Lung (tissue), 12 donors: ENCODE results near the gene ITPK1. TPM values are rescaled to one million over a fixed set of nuclear protein-coding genes. Genes with fewer than 3 reads are reported as not detected.

Source experiments
- ATAC-seq: fragments of 200-7000 bp; cut with Tn5 transposase; one replicate; pipeline ENCODE4 v1.9.1; 2020; ENCODE audit warnings: moderate number of reproducible peaks; ENCODE audit not compliant: insufficient read depth, low FRiP score
- DNase-seq, 3 donors: peaks; one replicate each; pipeline ENCODE4 v3.0.0-alpha.2; 2013 to 2017
- H3K27ac ChIP-seq, 2 donors: one replicate each; pipeline ENCODE4 v1.5.1; 2013; ENCODE audit warnings: mild to moderate bottlenecking in 2 of 2, moderate library complexity in 2 of 2, control low read depth in 1 of 2, inconsistent platforms in 1 of 2, low read depth in 1 of 2, low read length in 1 of 2
- H3K27me3 ChIP-seq, 3 donors: one replicate each; pipeline ENCODE4 v1.5.1; 2013; ENCODE audit warnings: low read length in 2 of 3; ENCODE audit not compliant: control insufficient read depth in 3 of 3, insufficient read depth in 3 of 3
- H3K36me3 ChIP-seq, 4 donors: one replicate each; pipeline ENCODE4 v1.5.1; 2013; ENCODE audit warnings: low read length in 4 of 4, mild to moderate bottlenecking in 1 of 4, moderate library complexity in 1 of 4; ENCODE audit not compliant: control insufficient read depth in 4 of 4, insufficient read depth in 4 of 4
- H3K4me1 ChIP-seq, 5 donors: one replicate each; pipeline ENCODE4 v1.5.1; 2013; ENCODE audit warnings: low read length in 5 of 5, mild to moderate bottlenecking in 2 of 5, moderate library complexity in 1 of 5; ENCODE audit not compliant: control insufficient read depth in 5 of 5, insufficient read depth in 5 of 5
- H3K4me3 ChIP-seq: one replicate; pipeline ENCODE4 v1.5.1; 2013; ENCODE audit warnings: mild to moderate bottlenecking, control low read depth, moderate library complexity
- H3K9ac ChIP-seq, 2 donors: one replicate each; pipeline ENCODE4 v1.5.1; 2013; ENCODE audit warnings: low read length in 2 of 2, control low read depth in 1 of 2; ENCODE audit not compliant: insufficient read depth in 1 of 2
- H3K9me3 ChIP-seq, 4 donors: one replicate each; pipeline ENCODE4 v1.5.1; 2013; ENCODE audit warnings: low read length in 3 of 4, mild to moderate bottlenecking in 1 of 4, moderate library complexity in 1 of 4; ENCODE audit not compliant: control insufficient read depth in 4 of 4, insufficient read depth in 3 of 4
- WGBS, 2 donors: extraction: QIAGEN DNeasy Blood & Tissue Kit; methylation state at CpG; one replicate each; pipeline ENCODE4 v1.1.7; 2013; 5-methylcytosine and 5-hydroxymethylcytosine counted together
- polyA plus RNA-seq, 2 donors: library from polyadenylated mRNA; stranded (reverse); fragments of 200-250 nt; gene quantifications; one replicate each; pipeline ENCODE4 v1.2.1, GENCODE V29; 2013
- total RNA-seq, 2 donors: library from RNA; depleted of rRNA in 1 of 2; stranded (reverse); fragments of >200 nt in 1 of 2; gene quantifications; one replicate each; pipeline ENCODE4 v1.2.1, GENCODE V29; 2014 to 2021
- TF ChIP-seq, protein P1 (sequence below): IDR thresholded peaks from 2 replicates; pipeline ENCODE4 v1.5.1; 2012; ENCODE audit warnings: mild to moderate bottlenecking; ENCODE audit errors: control extremely low read depth, extremely low read depth
- donor health status: control.
- donor health status: control.
- donor health status: Bipolar disorder and iron deficiency.
- donor health status: healthy.
- donor health status: DM: yes; HTN: yes; CAD: no.

The ITPK1 gene
- total and polyA plus RNA-seq, 4 donors = 17.5 to 99.4 (median 45.3) TPM

DNA sequence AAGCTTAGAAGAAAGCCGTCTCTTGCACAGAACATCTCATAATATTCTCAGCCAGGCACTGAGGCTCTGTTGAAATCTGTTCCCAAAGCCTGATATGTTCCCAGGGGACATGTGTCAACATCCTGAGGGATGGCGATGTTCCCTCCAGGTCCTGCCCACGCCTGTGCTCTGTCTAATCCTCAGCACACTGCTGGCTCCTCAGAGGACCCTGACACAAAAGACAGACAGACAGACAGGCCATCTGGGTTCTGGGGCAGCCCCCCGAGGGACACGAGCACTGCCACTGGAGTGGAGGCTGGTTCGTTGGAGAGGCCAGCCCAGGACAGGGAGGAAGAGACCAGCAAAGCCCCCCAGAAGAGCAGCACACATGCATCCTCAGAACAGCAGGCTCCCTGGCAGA, 165.0 kb downstream of the ITPK1 start:
- ATAC-seq (no peak), DNase-seq (no peak)
- Histone ChIP-seq H3K36me3 (peaks cover 0 to 29% (median 6%) of the 10 kb centered on the region in 4 donors), H3K9ac (no peak overlapping the region), H3K4me1 (peaks cover 0 to 7% (median 0%) of the 10 kb centered on the region in 5 donors), H3K27me3 (no peaks in the 10 kb centered on the region), H3K9me3 (no peaks in the 10 kb centered on the region), H3K4me3 (no peak overlapping the region), H3K27ac (no peak overlapping the region)
- TF ChIP-seq, protein P1, sequence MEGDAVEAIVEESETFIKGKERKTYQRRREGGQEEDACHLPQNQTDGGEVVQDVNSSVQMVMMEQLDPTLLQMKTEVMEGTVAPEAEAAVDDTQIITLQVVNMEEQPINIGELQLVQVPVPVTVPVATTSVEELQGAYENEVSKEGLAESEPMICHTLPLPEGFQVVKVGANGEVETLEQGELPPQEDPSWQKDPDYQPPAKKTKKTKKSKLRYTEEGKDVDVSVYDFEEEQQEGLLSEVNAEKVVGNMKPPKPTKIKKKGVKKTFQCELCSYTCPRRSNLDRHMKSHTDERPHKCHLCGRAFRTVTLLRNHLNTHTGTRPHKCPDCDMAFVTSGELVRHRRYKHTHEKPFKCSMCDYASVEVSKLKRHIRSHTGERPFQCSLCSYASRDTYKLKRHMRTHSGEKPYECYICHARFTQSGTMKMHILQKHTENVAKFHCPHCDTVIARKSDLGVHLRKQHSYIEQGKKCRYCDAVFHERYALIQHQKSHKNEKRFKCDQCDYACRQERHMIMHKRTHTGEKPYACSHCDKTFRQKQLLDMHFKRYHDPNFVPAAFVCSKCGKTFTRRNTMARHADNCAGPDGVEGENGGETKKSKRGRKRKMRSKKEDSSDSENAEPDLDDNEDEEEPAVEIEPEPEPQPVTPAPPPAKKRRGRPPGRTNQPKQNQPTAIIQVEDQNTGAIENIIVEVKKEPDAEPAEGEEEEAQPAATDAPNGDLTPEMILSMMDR = no peak
- 90 to 93% methylated on average over 6 of the region's 6 CpGs for WGBS, 2 donors

- peaks cover 0 to 7% (median 0%) of the 10 kb centered on the region in 5 donors for H3K4me1 ChIP-seq
Measured at GRCh38 chr14:92950193-92950540, 165.6 kb downstream of the ITPK1 start.

DNA sequence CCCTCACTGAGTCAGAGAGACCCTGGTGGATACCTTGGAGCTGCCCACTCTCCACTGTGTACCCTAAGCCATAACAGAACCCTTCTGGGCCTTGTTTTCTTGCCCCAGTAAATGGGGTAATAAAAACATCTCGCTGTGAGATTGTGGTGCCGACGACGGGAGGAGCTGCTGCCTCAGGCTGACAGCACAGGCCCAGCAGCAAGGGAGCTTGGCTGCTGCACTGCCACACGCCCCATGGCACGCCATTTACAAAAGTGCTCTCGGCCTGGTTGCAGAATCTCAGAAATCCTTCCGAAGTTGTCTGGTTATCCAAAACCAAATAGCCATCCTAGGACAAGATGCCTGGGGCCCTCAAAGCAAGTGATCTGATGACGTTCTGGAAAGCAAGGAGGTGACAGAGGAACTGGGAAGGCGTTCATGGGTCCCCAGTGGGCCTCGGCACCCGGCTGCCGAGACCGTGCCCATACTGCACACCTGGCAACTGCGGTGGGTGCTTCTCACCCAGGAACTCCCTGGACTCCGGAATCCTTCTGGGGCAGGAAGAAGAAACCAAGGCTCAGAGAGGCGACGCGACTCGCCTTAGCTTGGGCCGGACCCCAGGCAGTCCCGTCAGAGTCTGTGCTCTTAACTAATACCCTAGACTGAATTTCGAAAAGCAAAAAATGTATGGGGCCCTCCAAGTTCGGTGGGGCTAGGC, 166.1 kb downstream of the ITPK1 start:
- Histone ChIP-seq H3K4me3 (no peak overlapping the region), H3K27ac (no peak overlapping the region), H3K9ac (no peak overlapping the region), H3K4me1 (peaks cover 0 to 7% (median 0%) of the 10 kb centered on the region in 5 donors), H3K9me3 (no peaks in the 10 kb centered on the region), H3K36me3 (peaks cover 0 to 35% (median 6%) of the 10 kb centered on the region in 4 donors), H3K27me3 (no peaks in the 10 kb centered on the region)
- ATAC-seq = no peak
- TF ChIP-seq, protein P1 = no peak
- DNase-seq = no peak
- WGBS, 2 donors = 96 to 98% methylated on average over 24 of the region's 24 CpGs

More at GRCh38 chr14:92950193-92950540, 165.6 kb downstream of the ITPK1 start:
- Histone ChIP-seq H3K9me3 (no peaks in the 10 kb centered on the region), H3K4me3 (no peak overlapping the region), H3K9ac (no peak overlapping the region), H3K27ac (no peak overlapping the region), H3K36me3 (peaks cover 0 to 31% (median 6%) of the 10 kb centered on the region in 4 donors), H3K27me3 (no peaks in the 10 kb centered on the region)
- WGBS, 2 donors = 93 to 97% methylated on average over 7 of the region's 7 CpGs
- no peak for ATAC-seq
- TF ChIP-seq, protein P1 = no peak
- DNase-seq = no peak
